ENCODE data around the gene PRKCD.
A peak's percentile ranks its signal among the peaks of the same experiment; 100 is the strongest.

Gene PRKCD

GRCh38 chr3:53231532-53232511 lies 70.8 kb downstream of the PRKCD start:
- Histone ChIP-seq H3K9me3 (ENCODE audit: low read depth, low read length) (no peaks in the 10 kb centered on the region), H3K27ac (no peak overlapping the region), H3K9ac (ENCODE audit: insufficient read length) (no peak overlapping the region), H3K4me3 (no peak overlapping the region), H3K36me3 (ENCODE audit: insufficient read depth, low read length) (peaks cover 39% of the 10 kb centered on the region; the same call in 1 of the 2 replicates)
- no peak for DNase-seq (ENCODE audit: low read depth, low spot score)
- TF ChIP-seq FOXP2 (optimal IDR thresholded peaks at IDR 0.05; ENCODE audit: control extremely low read depth, extremely low read length, insufficient read depth) (no peak), EZH2 (IDR thresholded peaks at IDR 0.05) (no peak), POLR2AphosphoS5 (IDR thresholded peaks at IDR 0.05; ENCODE audit: borderline replicate concordance, low read depth, low read length) (no peak)

DNA sequence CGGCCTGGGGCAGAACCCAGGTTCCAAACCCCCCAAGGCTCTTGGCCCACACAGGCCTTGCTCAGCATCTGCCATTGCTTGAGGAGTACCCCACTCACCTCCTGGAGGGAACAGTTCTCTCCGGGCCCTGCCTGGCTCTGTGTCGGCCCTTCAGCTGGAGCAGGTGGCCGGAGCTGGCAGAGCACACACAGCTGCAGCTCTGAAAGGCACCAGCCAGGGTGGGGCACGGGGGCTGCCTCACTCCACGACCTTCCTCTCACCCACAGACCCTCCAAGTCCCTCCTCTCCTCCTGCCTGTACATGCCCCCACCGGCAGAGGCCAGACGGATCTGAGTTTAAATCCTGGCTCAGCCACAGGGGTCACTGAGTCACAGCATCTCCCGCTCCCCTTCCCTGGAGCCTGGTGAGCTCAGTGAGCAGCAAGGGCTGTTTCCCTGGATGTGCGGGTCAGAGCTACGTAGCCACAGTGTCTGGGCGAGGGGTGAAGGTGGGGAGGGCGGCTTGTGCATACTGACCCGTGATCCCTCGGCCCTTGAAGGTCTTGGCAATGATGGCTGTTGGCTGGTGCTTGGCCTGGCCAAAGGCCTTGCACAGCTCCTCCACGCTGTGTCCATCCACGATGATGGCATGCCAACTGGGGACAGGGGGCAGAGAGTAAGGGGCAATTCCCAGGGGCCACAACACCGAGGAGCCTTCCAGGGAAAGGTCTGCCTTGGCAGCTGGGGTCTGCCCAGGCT lies 71.8 kb downstream of the PRKCD start:
- TF ChIP-seq POLR2AphosphoS5 (IDR thresholded peaks at IDR 0.05; ENCODE audit: borderline replicate concordance, low read depth, low read length) (no peak; the same call in 1 of the 2 replicates), FOXP2 (optimal IDR thresholded peaks at IDR 0.05; ENCODE audit: control extremely low read depth, extremely low read length, insufficient read depth) (no peak), EZH2 (IDR thresholded peaks at IDR 0.05) (no peak)
- Histone ChIP-seq H3K4me3 (no peak overlapping the region), H3K36me3 (ENCODE audit: insufficient read depth, low read length) (peaks cover 35% of the 10 kb centered on the region; the same call in 1 of the 2 replicates), H3K9me3 (ENCODE audit: low read depth, low read length) (no peaks in the 10 kb centered on the region), H3K27ac (no peak overlapping the region), H3K9ac (ENCODE audit: insufficient read length) (no peak overlapping the region)
- no peak for DNase-seq (ENCODE audit: low read depth, low spot score)

- Histone ChIP-seq H3K4me3 (no peak overlapping the region), H3K27ac (no peak overlapping the region), H3K36me3 (ENCODE audit: insufficient read depth, low read length) (peaks cover 27% of the 10 kb centered on the region; the same call in 1 of the 2 replicates), H3K9me3 (ENCODE audit: low read depth, low read length) (no peaks in the 10 kb centered on the region), H3K9ac (ENCODE audit: insufficient read length) (no peak overlapping the region)
- no peak for DNase-seq (ENCODE audit: low read depth, low spot score)
- TF ChIP-seq POLR2AphosphoS5 (IDR thresholded peaks at IDR 0.05; ENCODE audit: borderline replicate concordance, low read depth, low read length) = no peak
Measured at GRCh38 chr3:53234130-53234840, 73.3 kb downstream of the PRKCD start.

- peaks cover 29% of the 10 kb centered on the region; the same call in 1 of the 2 replicates for H3K36me3 ChIP-seq (ENCODE audit: insufficient read depth, low read length)
- no peaks in the 10 kb centered on the region for H3K9me3 ChIP-seq (ENCODE audit: low read depth, low read length)
- no peak for TF ChIP-seq EZH2 (IDR thresholded peaks at IDR 0.05)
- H3K27ac ChIP-seq = no peak overlapping the region
- H3K4me3 ChIP-seq = no peak overlapping the region
- DNase-seq (ENCODE audit: low read depth, low spot score) = no peak
- H3K9ac ChIP-seq (ENCODE audit: insufficient read length) = no peak overlapping the region
Measured at GRCh38 chr3:53234841-53235232, 73.8 kb downstream of the PRKCD start.

DNA sequence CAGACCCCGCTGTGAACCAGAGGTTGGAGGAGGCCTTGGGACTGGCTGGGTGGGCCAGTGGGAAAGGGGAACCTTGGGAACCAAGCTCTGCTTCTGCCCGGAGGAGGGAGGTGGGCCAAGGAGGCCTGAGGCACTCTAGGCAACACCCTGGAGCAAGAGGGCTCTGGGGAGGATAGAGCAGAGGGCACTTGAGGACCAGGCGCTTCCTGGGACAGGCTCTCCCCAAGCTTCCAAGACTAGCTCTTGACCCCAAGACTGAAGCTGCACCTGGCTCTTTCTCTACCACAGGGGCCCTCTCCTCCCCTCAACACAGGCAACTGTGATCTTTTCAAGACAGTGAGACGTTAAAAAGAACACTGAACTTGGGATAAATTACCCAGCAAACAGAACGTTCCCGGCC lies 74.5 kb downstream of the PRKCD start:
- no peak overlapping the region for H3K9ac ChIP-seq (ENCODE audit: insufficient read length)
- H3K4me3 ChIP-seq = no peak overlapping the region
- H3K9me3 ChIP-seq (ENCODE audit: low read depth, low read length) = no peaks in the 10 kb centered on the region
- no peak for DNase-seq (ENCODE audit: low read depth, low spot score)
- peaks cover 32% of the 10 kb centered on the region; the same call in 1 of the 2 replicates for H3K36me3 ChIP-seq (ENCODE audit: insufficient read depth, low read length)
- no peak overlapping the region for H3K27ac ChIP-seq
- TF ChIP-seq FOXP2 (optimal IDR thresholded peaks at IDR 0.05; ENCODE audit: control extremely low read depth, extremely low read length, insufficient read depth) (no peak), POLR2AphosphoS5 (IDR thresholded peaks at IDR 0.05; ENCODE audit: borderline replicate concordance, low read depth, low read length) (no peak), EZH2 (IDR thresholded peaks at IDR 0.05) (no peak)

- no peaks in the 10 kb centered on the region for H3K9me3 ChIP-seq (ENCODE audit: low read depth, low read length)
- no peak overlapping the region for H3K27ac ChIP-seq
- DNase-seq (ENCODE audit: low read depth, low spot score) = no peak
- TF ChIP-seq FOXP2 (optimal IDR thresholded peaks at IDR 0.05; ENCODE audit: control extremely low read depth, extremely low read length, insufficient read depth) (no peak), EZH2 (IDR thresholded peaks at IDR 0.05) (no peak), POLR2AphosphoS5 (IDR thresholded peaks at IDR 0.05; ENCODE audit: borderline replicate concordance, low read depth, low read length) (no peak)
- H3K4me3 ChIP-seq = no peak overlapping the region
- H3K9ac ChIP-seq (ENCODE audit: insufficient read length) = no peak overlapping the region
- peaks cover 39% of the 10 kb centered on the region; the same call in 1 of the 2 replicates for H3K36me3 ChIP-seq (ENCODE audit: insufficient read depth, low read length)
Measured at GRCh38 chr3:53236112-53236841, 75.3 kb downstream of the PRKCD start.

- no peaks in the 10 kb centered on the region for H3K9me3 ChIP-seq (ENCODE audit: low read depth, low read length)
- peaks cover 41% of the 10 kb centered on the region; the same call in 1 of the 2 replicates for H3K36me3 ChIP-seq (ENCODE audit: insufficient read depth, low read length)
- 0 out of 2 replicates have a peak overlapping the region, but pooled peaks have one; percentile 9 for H3K27ac ChIP-seq
- TF ChIP-seq FOXP2 (optimal IDR thresholded peaks at IDR 0.05; ENCODE audit: control extremely low read depth, extremely low read length, insufficient read depth) = no peak
- no peak for TF ChIP-seq POLR2AphosphoS5 (IDR thresholded peaks at IDR 0.05; ENCODE audit: borderline replicate concordance, low read depth, low read length)
- no peak for TF ChIP-seq EZH2 (IDR thresholded peaks at IDR 0.05)
- no peak overlapping the region for H3K9ac ChIP-seq (ENCODE audit: insufficient read length)
- no peak overlapping the region for H3K4me3 ChIP-seq
- no peak for DNase-seq (ENCODE audit: low read depth, low spot score)
Measured at GRCh38 chr3:53238051-53238850, 77.2 kb downstream of the PRKCD start.

All from SK-N-MC (cell line).